Endothelial cell of umbilical vein (primary cell): Measurements from ENCODE around the gene ADNP. TPM values are rescaled to one million over a fixed set of nuclear protein-coding genes. Genes with fewer than 3 reads are reported as not detected.

Experiments
- BruUV-seq: library from RNA; stranded (reverse); fragments of 400-500 nt; replicated peaks from 2 replicates; lab custom pipeline; 2021; lab: Mats Ljungman, UMichigan
- CTCF ChIA-PET: fragments of 300-600, 350-600 bp; sonication (Branson Sonifier 250); formaldehyde crosslinking; loops from one replicate; lab custom pipeline; 2021; ENCODE audit warnings: antibody characterized with exemption, inconsistent platforms; lab: Charles Lee
- POLR2A ChIA-PET: fragments of 300-600, 350-600 bp; sonication (Branson Sonifier 250); formaldehyde crosslinking; loops from one replicate; lab custom pipeline; 2021; ENCODE audit warnings: antibody characterized with exemption, inconsistent platforms; lab: Charles Lee
- DNase-seq: peaks from one replicate; pipeline ENCODE4 v3.0.0-alpha.2; 2011; ENCODE audit warnings: low read depth, low spot score
- FAIRE-seq: peaks from 2 replicates; lab custom pipeline; 2011; peaks lifted over from hg19 to GRCh38; lab: Jason Lieb, UNC
- H2AFZ ChIP-seq: 2 replicates; pipeline ENCODE4 v1.6.0; 2012; ENCODE audit warnings: low read depth, low read length, control low read depth, inconsistent platforms
- H3K27ac ChIP-seq: 2 replicates; pipeline ENCODE4 v1.5.1; 2011; ENCODE audit warnings: low read depth, mild to moderate bottlenecking, control low read depth, low read length, moderate library complexity; ENCODE audit not compliant: insufficient read depth
- H3K27me3 ChIP-seq, 2 experiments: 2 replicates each; pipeline versions ENCODE4 v1.6.0 to v1.6.1; 2011; ENCODE audit warnings: low read length in 2 of 2, mixed read lengths in 1 of 2; ENCODE audit not compliant: control insufficient read depth in 2 of 2, insufficient read depth in 2 of 2
- H3K36me3 ChIP-seq, 2 experiments: 2 replicates in 1 of 2; 3 replicates in 1 of 2; pipeline ENCODE4 v1.5.1; 2011; ENCODE audit warnings: low read length in 2 of 2, mild to moderate bottlenecking in 1 of 2, moderate library complexity in 1 of 2; ENCODE audit not compliant: control insufficient read depth in 2 of 2, insufficient read depth in 2 of 2; ENCODE audit errors: extremely low read depth in 1 of 2
- H3K4me1 ChIP-seq: 3 replicates; pipeline ENCODE4 v1.5.1; 2011; ENCODE audit warnings: mild to moderate bottlenecking, low read length; ENCODE audit not compliant: control insufficient read depth, insufficient read depth; ENCODE audit errors: extremely low read depth
- H3K4me2 ChIP-seq: 2 replicates; pipeline ENCODE4 v1.6.1; 2011; ENCODE audit warnings: low read length, control low read depth, mixed read lengths; ENCODE audit not compliant: insufficient read depth
- H3K4me3 ChIP-seq, 3 experiments: fragments of 200-600 bp in 1 of 3; sonication (generic), shearing (Covaris generic) in 1 of 3; replicated peaks in 1 of 3; 2 replicates each; pipeline ENCODE4 v1.5.1; 2011 to 2016; ENCODE audit warnings: control low read depth in 3 of 3, low read length in 3 of 3, mild to moderate bottlenecking in 2 of 3, inconsistent platforms in 1 of 3, low read depth in 1 of 3, moderate library complexity in 1 of 3; ENCODE audit not compliant: insufficient read depth in 1 of 3
- H3K79me2 ChIP-seq: 2 replicates; pipeline ENCODE4 v1.6.0; 2012; ENCODE audit warnings: low read length, inconsistent platforms; ENCODE audit not compliant: control insufficient read depth, insufficient read depth
- H3K9ac ChIP-seq: replicated peaks from 2 replicates; pipeline ENCODE3; 2011; ENCODE audit warnings: low read length, control low read depth; ENCODE audit not compliant: insufficient read depth; ENCODE audit errors: extremely low read depth
- H3K9me1 ChIP-seq: replicated peaks from 3 replicates; pipeline ENCODE4 v1.6.0; 2011; ENCODE audit warnings: mild to moderate bottlenecking, low read length; ENCODE audit not compliant: control insufficient read depth, insufficient read depth; ENCODE audit errors: extremely low read depth
- H3K9me3 ChIP-seq: replicated peaks from 2 replicates; pipeline ENCODE4 v1.5.1; 2012; ENCODE audit warnings: low read length, inconsistent platforms; ENCODE audit not compliant: control insufficient read depth, insufficient read depth
- H4K20me1 ChIP-seq: replicated peaks from 2 replicates; pipeline ENCODE3; 2011; ENCODE audit warnings: mild to moderate bottlenecking, low read length; ENCODE audit not compliant: control insufficient read depth, insufficient read depth; ENCODE audit errors: extremely low read depth
- CTCF ChIP-seq, 2 donors: IDR thresholded peaks; 1 replicate in 1 of 2; 2 replicates in 1 of 2; pipeline ENCODE4 v1.5.1; 2011; ENCODE audit warnings: low read length in 2 of 2, mild to moderate bottlenecking in 2 of 2, moderate library complexity in 2 of 2, control low read depth in 1 of 2, inconsistent platforms in 1 of 2, low read depth in 1 of 2; ENCODE audit not compliant: insufficient read depth in 1 of 2; ENCODE audit errors: extremely low read depth in 1 of 2
- EZH2 ChIP-seq: IDR thresholded peaks from 2 replicates; pipeline ENCODE4 v1.6.1; 2012; ENCODE audit warnings: borderline replicate concordance, low read depth, mild to moderate bottlenecking, moderate library complexity, low read length, inconsistent platforms; ENCODE audit not compliant: severe bottlenecking
- FOS ChIP-seq: IDR thresholded peaks from 2 replicates; pipeline ENCODE4 v1.6.1; 2011; ENCODE audit warnings: mild to moderate bottlenecking, low read length, moderate library complexity, borderline replicate concordance; ENCODE audit not compliant: insufficient read depth
- GATA2 ChIP-seq: IDR thresholded peaks from 2 replicates; pipeline ENCODE4 v1.7.0; 2011; ENCODE audit warnings: low read depth, mild to moderate bottlenecking, moderate library complexity, mixed read lengths, low read length; ENCODE audit not compliant: insufficient read length, insufficient read depth
- JUN ChIP-seq: IDR thresholded peaks from 2 replicates; pipeline ENCODE4 v1.6.1; 2011; ENCODE audit warnings: borderline replicate concordance, low read depth; ENCODE audit not compliant: insufficient read length, insufficient read depth
- MAX ChIP-seq: IDR thresholded peaks from 2 replicates; pipeline ENCODE4 v1.6.1; 2011; ENCODE audit not compliant: insufficient read depth, insufficient read length
- MYC ChIP-seq: IDR thresholded peaks from one replicate; pipeline ENCODE4 v1.6.1; 2011; ENCODE audit warnings: mild to moderate bottlenecking, low read depth, low read length
- POLR2A ChIP-seq: IDR thresholded peaks from 2 replicates; pipeline ENCODE4 v1.6.1; 2012; ENCODE audit warnings: low read depth, mild to moderate bottlenecking, control low read depth, low read length
- POLR2AphosphoS5 ChIP-seq: IDR thresholded peaks from 2 replicates; pipeline ENCODE4 v1.6.1; 2012; ENCODE audit warnings: low read depth, mild to moderate bottlenecking, control low read depth, low read length, moderate library complexity; ENCODE audit not compliant: insufficient read depth
- dilution Hi-C: fragments of 300-500 bp; cut with MboI; formaldehyde crosslinking; loops from one replicate; pipeline ENCODE4 v1.15.0; 2019; ENCODE audit warnings: low sequenced_read_pairs; ENCODE audit not compliant: extremely low pct_ligation_motif_present
- intact Hi-C: fragments of 100-400 bp; cut with micrococcal nuclease; formaldehyde crosslinking; loops from one replicate; pipeline ENCODE4 v1.10.0; 2022
- polyA plus RNA-seq, 4 experiments: library from polyadenylated mRNA; depleted of rRNA in 3 of 4; stranded (reverse) in 3 of 4; unstranded in 1 of 4; fragments of >200 nt; gene quantifications; 2 replicates each; pipeline versions ENCODE4 v1.2.1 to v1.2.3, GENCODE V29; 2011 to 2012; ENCODE audit warnings: missing spikeins in 1 of 4
- total RNA-seq: library from RNA; stranded (reverse); gene quantifications from 2 replicates; pipeline ENCODE4 v1.2.3, GENCODE V29; 2021

ADNP gene
- total and polyA plus RNA-seq, 2 donors (not counting 3 experiments of a cell fraction or from before 2014, with no cell fraction given): 17.8 to 66.0 TPM

- dilution Hi-C loops: no loop called here
- intact Hi-C loops: no loop called here
- ChIA-PET POLR2A (interaction anchor here (0.6 kb wide), 1 partner anchor 64 kb away, joined by 3 read pairs; no protein-coding TSS in a partner anchor), CTCF (no interaction called here)
- Histone ChIP-seq H3K36me3 (no peaks in the 10 kb centered on the region), H3K4me3 (no peak overlapping the region), H3K79me2 (no peaks in the 10 kb centered on the region), H3K27ac (no peak overlapping the region), H3K9ac (no peak overlapping the region), H3K4me1 (no peaks in the 10 kb centered on the region), H3K27me3 (no peaks in the 10 kb centered on the region), H3K9me1 (no peaks in the 10 kb centered on the region), H3K9me3 (no peaks in the 10 kb centered on the region), H2AFZ (no peak overlapping the region), H3K4me2 (no peak overlapping the region), H4K20me1 (no peaks in the 10 kb centered on the region)
- BruUV-seq: no TSS peak
- FAIRE-seq (no peak), DNase-seq (no peak)
- TF ChIP-seq GATA2: no peak
- no peak for TF ChIP-seq MYC
- no peak for TF ChIP-seq EZH2
- no peak for TF ChIP-seq MAX
- TF ChIP-seq CTCF (IDR thresholded peaks at IDR 0.05; ENCODE audit: extremely low read depth in 1 of 2, insufficient read depth in 1 of 2, low read depth in 1 of 2, low read length in 2 of 2): no peak
- TF ChIP-seq FOS: no peak
- no peak for TF ChIP-seq JUN
- no peak for TF ChIP-seq POLR2AphosphoS5
- TF ChIP-seq POLR2A: no peak
Measured at GRCh38 chr20:50857348-50857747, 73.9 kb downstream of the ADNP start.
